RWPE2 (cell line): Measurements from ENCODE around the gene C1orf21.

ENCODE experiments used
- ATAC-seq: fragments of 200-7000 bp; cut with Tn5 transposase; 3 replicates; pipeline ENCODE4 v1.9.1; 2021; ENCODE audit warnings: low read depth
- DNase-seq: peaks from one replicate; pipeline ENCODE4 v3.0.0-alpha.2; 2020; ENCODE audit warnings: low spot score
- H3K27ac ChIP-seq: fragments of 450-650 bp; 2 replicates; pipeline ENCODE4 v1.5.1; 2017; ENCODE audit warnings: mild to moderate bottlenecking; ENCODE audit not compliant: poor library complexity, severe bottlenecking
- H3K27me3 ChIP-seq: fragments of 250-450 bp; sonication (Bioruptor Pico); 2 replicates; pipeline ENCODE4 v1.5.1; 2021; ENCODE audit warnings: mild to moderate bottlenecking, moderate library complexity; ENCODE audit not compliant: insufficient read depth, poor library complexity, severe bottlenecking
- H3K36me3 ChIP-seq: fragments of 250-450 bp; sonication (Bioruptor Pico); 2 replicates; pipeline ENCODE4 v1.5.1; 2020; ENCODE audit warnings: low read depth, mild to moderate bottlenecking, moderate library complexity
- H3K4me1 ChIP-seq: fragments of 250-450 bp; sonication (Bioruptor Pico); 2 replicates; pipeline ENCODE4 v1.5.1; 2021; ENCODE audit warnings: mild to moderate bottlenecking, moderate library complexity; ENCODE audit not compliant: insufficient read depth, poor library complexity, severe bottlenecking
- H3K4me3 ChIP-seq: fragments of 250-450 bp; sonication (Bioruptor Pico); 2 replicates; pipeline ENCODE4 v1.5.1; 2021; ENCODE audit warnings: mild to moderate bottlenecking, moderate library complexity; ENCODE audit not compliant: severe bottlenecking
- H3K9me3 ChIP-seq: fragments of 250-450 bp; sonication (Bioruptor Pico); 2 replicates; pipeline ENCODE4 v1.5.1; 2021; ENCODE audit warnings: mild to moderate bottlenecking, moderate library complexity; ENCODE audit not compliant: severe bottlenecking
- CTCF ChIP-seq: fragments of 450-650 bp; IDR thresholded peaks from one replicate; pipeline ENCODE4 v1.5.1; 2017; ENCODE audit warnings: mild to moderate bottlenecking, moderate library complexity; ENCODE audit not compliant: poor library complexity, severe bottlenecking

The C1orf21 gene

GRCh38 chr1:184643661-184644060 is 256.8 kb downstream of the C1orf21 start:
- no peak overlapping the region for H3K27ac ChIP-seq
- no peaks in the 10 kb centered on the region for H3K36me3 ChIP-seq
- TF ChIP-seq CTCF: no peak
- no peak overlapping the region for H3K4me3 ChIP-seq
- no peaks in the 10 kb centered on the region for H3K27me3 ChIP-seq
- H3K4me1 ChIP-seq: no peaks in the 10 kb centered on the region
- DNase-seq (no peak), ATAC-seq (no peak)
- H3K9me3 ChIP-seq: no peaks in the 10 kb centered on the region

- Histone ChIP-seq H3K9me3 (no peaks in the 10 kb centered on the region), H3K4me3 (no peak overlapping the region), H3K4me1 (no peaks in the 10 kb centered on the region), H3K36me3 (no peaks in the 10 kb centered on the region), H3K27me3 (no peaks in the 10 kb centered on the region), H3K27ac (no peak overlapping the region)
- no peak for TF ChIP-seq CTCF
- ATAC-seq (no peak), DNase-seq (no peak)
Observed at GRCh38 chr1:184644771-184645170, 257.9 kb downstream of the C1orf21 start.

GRCh38 chr1:184646178-184646701 is 259.4 kb downstream of the C1orf21 start:
- Histone ChIP-seq H3K4me3 (no peak overlapping the region), H3K27ac (no peak overlapping the region), H3K36me3 (no peaks in the 10 kb centered on the region), H3K27me3 (no peaks in the 10 kb centered on the region), H3K4me1 (no peaks in the 10 kb centered on the region), H3K9me3 (no peaks in the 10 kb centered on the region)
- TF ChIP-seq CTCF: no peak
- no peak for ATAC-seq
- no peak for DNase-seq

GRCh38 chr1:184646824-184647223 is 260.0 kb downstream of the C1orf21 start:
- Histone ChIP-seq H3K36me3 (no peaks in the 10 kb centered on the region), H3K27ac (no peak overlapping the region)
- no peak for TF ChIP-seq CTCF

GRCh38 chr1:184647471-184647870 is 260.6 kb downstream of the C1orf21 start:
- no peaks in the 10 kb centered on the region for H3K9me3 ChIP-seq
- ATAC-seq: no peak
- no peaks in the 10 kb centered on the region for H3K36me3 ChIP-seq
- no peak for TF ChIP-seq CTCF
- H3K4me3 ChIP-seq: no peak overlapping the region
- H3K27ac ChIP-seq: no peak overlapping the region
- no peak for DNase-seq
- no peaks in the 10 kb centered on the region for H3K27me3 ChIP-seq
- no peaks in the 10 kb centered on the region for H3K4me1 ChIP-seq

More at GRCh38 chr1:184646824-184647223, 260.0 kb downstream of the C1orf21 start:
- Histone ChIP-seq H3K9me3 (no peaks in the 10 kb centered on the region), H3K4me3 (no peak overlapping the region), H3K27me3 (no peaks in the 10 kb centered on the region), H3K4me1 (no peaks in the 10 kb centered on the region)
- no peak for ATAC-seq
- no peak for DNase-seq
